Measurements from ENCODE around the gene ZNF765. TPM values are rescaled to one million over a fixed set of nuclear protein-coding genes. Genes with fewer than 3 reads are reported as not detected.

ZNF765 gene
- total and polyA plus RNA-seq, 9 of the 15 experiments (the other 6 are each of a cell fraction or from before 2014, with no cell fraction given): 5.4 to 17.5 (median 9.6) TPM

DNA sequence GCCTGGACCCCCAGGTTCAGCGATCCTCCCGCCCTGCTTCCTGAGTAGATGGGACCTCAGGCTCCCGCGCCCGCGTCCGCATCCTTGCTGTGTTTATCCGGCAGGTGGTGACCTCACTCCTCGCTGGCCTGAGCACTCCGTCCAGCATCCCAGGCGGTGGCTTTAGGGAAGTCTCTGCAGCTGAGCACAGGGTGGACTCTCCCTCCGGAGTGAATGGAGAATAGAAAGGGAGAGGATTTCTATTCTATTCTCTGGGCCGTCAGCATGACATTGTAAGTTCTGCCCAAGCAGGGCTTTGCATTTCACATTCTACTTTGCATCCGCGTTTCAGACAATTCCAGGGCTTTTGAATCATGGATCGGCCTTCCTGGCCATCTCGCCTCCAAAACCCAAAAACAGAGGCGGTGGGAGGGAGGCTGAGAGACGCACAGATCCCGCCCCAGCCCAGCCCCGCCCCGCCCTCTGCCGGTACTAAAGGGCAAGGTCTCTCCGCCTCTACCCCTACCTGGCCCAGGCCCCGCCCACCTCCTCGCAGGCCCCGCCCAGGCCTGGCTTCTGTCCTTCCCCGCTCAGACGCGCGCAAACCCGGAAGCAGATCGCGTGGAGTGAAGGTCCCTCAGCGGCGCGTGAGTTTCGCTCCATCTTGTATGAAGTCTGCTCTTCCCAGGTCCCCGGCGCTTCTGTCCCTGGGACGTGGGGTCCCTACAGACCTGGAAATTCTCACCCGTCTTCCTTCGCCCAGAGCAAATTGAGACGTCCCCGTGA, 29.6 kb upstream of the ZNF765 start, which contains the start of gene ZNF525 (continued):
- no peak for TF ChIP-seq ZNF12 (CRISPR knock-in tag; IDR thresholded peaks at IDR 0.05)
- TF ChIP-seq, protein P1, sequence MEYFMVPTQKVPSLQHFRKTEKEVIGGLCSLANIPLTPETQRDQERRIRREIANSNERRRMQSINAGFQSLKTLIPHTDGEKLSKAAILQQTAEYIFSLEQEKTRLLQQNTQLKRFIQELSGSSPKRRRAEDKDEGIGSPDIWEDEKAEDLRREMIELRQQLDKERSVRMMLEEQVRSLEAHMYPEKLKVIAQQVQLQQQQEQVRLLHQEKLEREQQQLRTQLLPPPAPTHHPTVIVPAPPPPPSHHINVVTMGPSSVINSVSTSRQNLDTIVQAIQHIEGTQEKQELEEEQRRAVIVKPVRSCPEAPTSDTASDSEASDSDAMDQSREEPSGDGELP (CRISPR knock-in tag; IDR thresholded peaks at IDR 0.05; ENCODE audit: borderline replicate concordance): no peak
- TF ChIP-seq ZKSCAN3 (CRISPR knock-in tag; IDR thresholded peaks at IDR 0.05): no peak
- TF ChIP-seq PCBP1 (IDR thresholded peaks at IDR 0.05; ENCODE audit: low read depth, low read length, poor library complexity, severe bottlenecking): no peak
- no peak for TF ChIP-seq EHMT2 (IDR thresholded peaks at IDR 0.05)
- no peak for TF ChIP-seq ERF (CRISPR knock-in tag; IDR thresholded peaks at IDR 0.05)
- TF ChIP-seq NFE2 (IDR thresholded peaks at IDR 0.05; ENCODE audit: low read depth): no peak
- TF ChIP-seq, protein P2, sequence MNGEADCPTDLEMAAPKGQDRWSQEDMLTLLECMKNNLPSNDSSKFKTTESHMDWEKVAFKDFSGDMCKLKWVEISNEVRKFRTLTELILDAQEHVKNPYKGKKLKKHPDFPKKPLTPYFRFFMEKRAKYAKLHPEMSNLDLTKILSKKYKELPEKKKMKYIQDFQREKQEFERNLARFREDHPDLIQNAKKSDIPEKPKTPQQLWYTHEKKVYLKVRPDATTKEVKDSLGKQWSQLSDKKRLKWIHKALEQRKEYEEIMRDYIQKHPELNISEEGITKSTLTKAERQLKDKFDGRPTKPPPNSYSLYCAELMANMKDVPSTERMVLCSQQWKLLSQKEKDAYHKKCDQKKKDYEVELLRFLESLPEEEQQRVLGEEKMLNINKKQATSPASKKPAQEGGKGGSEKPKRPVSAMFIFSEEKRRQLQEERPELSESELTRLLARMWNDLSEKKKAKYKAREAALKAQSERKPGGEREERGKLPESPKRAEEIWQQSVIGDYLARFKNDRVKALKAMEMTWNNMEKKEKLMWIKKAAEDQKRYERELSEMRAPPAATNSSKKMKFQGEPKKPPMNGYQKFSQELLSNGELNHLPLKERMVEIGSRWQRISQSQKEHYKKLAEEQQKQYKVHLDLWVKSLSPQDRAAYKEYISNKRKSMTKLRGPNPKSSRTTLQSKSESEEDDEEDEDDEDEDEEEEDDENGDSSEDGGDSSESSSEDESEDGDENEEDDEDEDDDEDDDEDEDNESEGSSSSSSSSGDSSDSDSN (IDR thresholded peaks at IDR 0.05; ENCODE audit: borderline replicate concordance in 1 of 2, low read depth in 2 of 2, low read length in 2 of 2): no peak
